LNCAP (cell line): ENCODE results near the gene PLA2G2D.
A peak's percentile ranks its signal among the peaks of the same experiment; 100 is the strongest.

Experiments
- CTCF ChIP-seq: fragments of 450-650 bp; IDR thresholded peaks from 2 replicates; pipeline ENCODE4 v1.5.1; 2017; ENCODE audit warnings: mild to moderate bottlenecking

Gene PLA2G2D

GRCh38 chr1:20089328-20090077 is 29.8 kb downstream of the PLA2G2D start:
- TF ChIP-seq CTCF: no peak

DNA sequence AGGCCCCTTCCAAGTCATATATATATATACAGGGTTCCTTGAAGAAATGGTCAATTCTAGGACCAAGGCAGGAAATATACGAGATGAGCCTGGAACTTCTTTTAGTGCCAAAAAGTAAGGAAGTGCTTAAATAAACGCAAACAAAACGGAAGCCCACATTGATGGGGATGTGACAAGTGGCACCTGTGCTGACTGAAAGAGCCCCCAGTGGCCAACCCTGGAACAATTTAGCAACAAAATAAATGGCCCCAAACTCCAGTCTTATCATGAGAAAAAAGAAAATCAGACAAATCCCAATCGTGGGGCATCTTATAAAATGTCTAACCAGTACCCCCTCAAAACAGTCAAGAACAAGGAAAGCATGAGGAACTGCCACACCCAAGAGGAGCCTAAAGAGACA is 31.7 kb downstream of the PLA2G2D start:
- 0 out of 2 replicates have a peak, but pooled peaks have one; percentile 10 for TF ChIP-seq CTCF

GRCh38 chr1:20086800-20087199 is 32.5 kb downstream of the PLA2G2D start:
- TF ChIP-seq CTCF: no peak

GRCh38 chr1:20083178-20083944 is 36.0 kb downstream of the PLA2G2D start:
- TF ChIP-seq CTCF: no peak

- no peak for TF ChIP-seq CTCF
Measured at GRCh38 chr1:20082772-20083171, 36.6 kb downstream of the PLA2G2D start.

DNA sequence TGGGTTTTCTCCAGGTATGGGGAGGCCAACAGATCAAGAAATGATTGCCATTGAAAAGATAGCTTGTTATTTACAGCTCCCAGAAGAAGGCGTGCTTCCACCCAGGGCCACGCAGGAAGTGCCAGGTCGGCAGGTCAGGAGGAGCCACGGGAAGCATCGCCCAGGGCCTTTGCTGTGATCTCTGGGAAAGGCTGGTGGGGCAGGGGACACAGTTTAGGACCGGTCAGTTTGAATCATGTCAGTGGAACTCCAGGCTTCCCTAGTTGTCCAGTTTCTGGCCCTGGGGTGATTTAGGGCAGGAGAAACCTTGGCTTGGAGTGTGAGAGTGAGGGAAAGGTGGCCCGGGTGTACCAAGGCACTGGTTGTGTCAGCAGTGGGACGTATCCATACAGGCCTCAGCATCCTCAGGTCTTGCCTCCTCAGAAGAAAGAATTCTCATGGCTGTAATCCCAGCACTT is 38.0 kb downstream of the PLA2G2D start:
- no peak for TF ChIP-seq CTCF

GRCh38 chr1:20080441-20081352 is 38.6 kb downstream of the PLA2G2D start:
- no peak for TF ChIP-seq CTCF
